SK-N-SH (cell line): ENCODE data around the gene SCAANT1. TPM values are rescaled to one million over a fixed set of nuclear protein-coding genes. Genes with fewer than 3 reads are reported as not detected.

Experiments
- TCF12 ChIP-seq: IDR thresholded peaks from 2 replicates; pipeline ENCODE4 v1.4.0; 2012
- polyA plus RNA-seq, 3 experiments: library from polyadenylated mRNA; depleted of rRNA; stranded (reverse); fragments of >200 nt; gene quantifications; 2 replicates each; pipeline ENCODE4 v1.2.3, GENCODE V29; 2012
- small RNA-seq, 7 experiments: library from RNA; depleted of rRNA; stranded (forward); fragments of <200 nt; gene quantifications; one replicate each; pipeline ENCODE3, GENCODE V24; 2012
- TF ChIP-seq, protein P1 (sequence below): fragments of 200-600 bp; sonication (generic); IDR thresholded peaks from 2 replicates; pipeline ENCODE4 v1.6.1; 2017; ENCODE audit warnings: antibody characterized with exemption, mild to moderate bottlenecking, moderate library complexity

Gene SCAANT1
- polyA plus RNA-seq, 1 of the 3 experiments (the other 2 are of a cell fraction), result not detected

- TF ChIP-seq, protein P1, sequence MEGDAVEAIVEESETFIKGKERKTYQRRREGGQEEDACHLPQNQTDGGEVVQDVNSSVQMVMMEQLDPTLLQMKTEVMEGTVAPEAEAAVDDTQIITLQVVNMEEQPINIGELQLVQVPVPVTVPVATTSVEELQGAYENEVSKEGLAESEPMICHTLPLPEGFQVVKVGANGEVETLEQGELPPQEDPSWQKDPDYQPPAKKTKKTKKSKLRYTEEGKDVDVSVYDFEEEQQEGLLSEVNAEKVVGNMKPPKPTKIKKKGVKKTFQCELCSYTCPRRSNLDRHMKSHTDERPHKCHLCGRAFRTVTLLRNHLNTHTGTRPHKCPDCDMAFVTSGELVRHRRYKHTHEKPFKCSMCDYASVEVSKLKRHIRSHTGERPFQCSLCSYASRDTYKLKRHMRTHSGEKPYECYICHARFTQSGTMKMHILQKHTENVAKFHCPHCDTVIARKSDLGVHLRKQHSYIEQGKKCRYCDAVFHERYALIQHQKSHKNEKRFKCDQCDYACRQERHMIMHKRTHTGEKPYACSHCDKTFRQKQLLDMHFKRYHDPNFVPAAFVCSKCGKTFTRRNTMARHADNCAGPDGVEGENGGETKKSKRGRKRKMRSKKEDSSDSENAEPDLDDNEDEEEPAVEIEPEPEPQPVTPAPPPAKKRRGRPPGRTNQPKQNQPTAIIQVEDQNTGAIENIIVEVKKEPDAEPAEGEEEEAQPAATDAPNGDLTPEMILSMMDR, result no peak
- no peak for TF ChIP-seq TCF12
These were observed 49.4 kb downstream of the SCAANT1 start (continued) for GRCh38 chr3:63862804-63863149.

Small RNAs within 50 kb of the gene (small RNA-seq; reads per million reads assigned to genes)
- 0 reads per million in 7 experiments for gene SCAANT1

Other genes with a start within 250 kb of the SCAANT1 start
- gene C3orf49, start 93.1 kb downstream of the SCAANT1 start, polyA plus RNA-seq (2012; rRNA removed), result not detected in 2 replicates
- 35.6 and 35.9 TPM in 2 replicates for gene THOC7, start 48.6 kb downstream of the SCAANT1 start, polyA plus RNA-seq (2012; rRNA removed)
- gene ATXN7, start 48.5 kb downstream of the SCAANT1 start, polyA plus RNA-seq (2012; rRNA removed), result 6.2 and 8.5 TPM in 2 replicates
- gene PSMD6, start 111.1 kb upstream of the SCAANT1 start, polyA plus RNA-seq (2012; rRNA removed), result 75.7 and 90.3 TPM in 2 replicates